ENCODE results near the gene TMEM63A.
"Not testable (repeated sequence)": the region's sequence is repeated elsewhere in the genome, so short reads cannot be mapped to it uniquely, and the experiment has no call there.

TMEM63A gene
- long read RNA-seq, donor 1, partial matches to known transcripts, result 0 of 1 reads
- long read RNA-seq, donor 1, other reads (novel, unspliced or antisense), result 0 of 1 reads
- long read RNA-seq, donor 2, full-length matches to known transcripts, result 1 of 1 reads
- long read RNA-seq, donor 2, partial matches to known transcripts, result 0 of 1 reads
- long read RNA-seq, donor 2, other reads (novel, unspliced or antisense), result 0 of 1 reads
- long read RNA-seq, donor 3, full-length matches to known transcripts, result 2 of 2 reads
- long read RNA-seq, donor 3, partial matches to known transcripts, result 0 of 2 reads
- long read RNA-seq, donor 3, other reads (novel, unspliced or antisense), result 0 of 2 reads
- long read RNA-seq, donor 4, partial matches to known transcripts, result 5 of 9 reads
- long read RNA-seq, donor 4, other reads (novel, unspliced or antisense), result 0 of 9 reads
- long read RNA-seq, donor 5, result 0 reads
- long read RNA-seq, donor 6, result 0 reads
- long read RNA-seq, donor 7, full-length matches to known transcripts, result 2 of 9 reads
- long read RNA-seq, donor 7, partial matches to known transcripts, result 7 of 9 reads
- long read RNA-seq, donor 7, other reads (novel, unspliced or antisense), result 0 of 9 reads
- long read RNA-seq, donor 8, full-length matches to known transcripts, result 1 of 1 reads
- long read RNA-seq, donor 8, partial matches to known transcripts, result 0 of 1 reads
- long read RNA-seq, donor 8, other reads (novel, unspliced or antisense), result 0 of 1 reads

- peak; percentile 92 for DNase-seq
Observed at GRCh38 chr1:225881959-225882693, at the start of gene TMEM63A. TSS of gene TMEM63A (minus strand) at chr1:225882380. CDS start at chr1:225877580, 4,800 bp downstream.

- DNase-seq, result no peak
Observed at GRCh38 chr1:225931270-225932136, 49.3 kb upstream of the TMEM63A start.

- no peak for DNase-seq
Observed at GRCh38 chr1:225930566-225930965, 48.4 kb upstream of the TMEM63A start.

- DNase-seq, result not testable (repeated sequence)
Observed at GRCh38 chr1:225929462-225929861, 47.3 kb upstream of the TMEM63A start.

GRCh38 chr1:225928186-225929175, 46.3 kb upstream of the TMEM63A start:
- no peak for DNase-seq

GRCh38 chr1:225926551-225927113, 44.5 kb upstream of the TMEM63A start:
- DNase-seq, result no peak

GRCh38 chr1:225923692-225924555, 41.7 kb upstream of the TMEM63A start, which contains the start of gene PYCR2:
TSS of gene PYCR2 (minus strand) at chr1:225924250. CDS start at chr1:225924110, 140 bp downstream.
- peak; percentile 98 for DNase-seq

GRCh38 chr1:225923381-225923691, 41.2 kb upstream of the TMEM63A start:
- DNase-seq, result no peak

GRCh38 chr1:225921734-225922709, 39.8 kb upstream of the TMEM63A start:
- DNase-seq, result no peak

- DNase-seq, result no peak
Observed at GRCh38 chr1:225919906-225920305, 37.7 kb upstream of the TMEM63A start.

- no peak for DNase-seq
Observed at GRCh38 chr1:225918280-225918679, 36.1 kb upstream of the TMEM63A start.

- DNase-seq, result no peak
Observed at GRCh38 chr1:225917536-225917935, 35.4 kb upstream of the TMEM63A start.

- no peak for DNase-seq
Observed at GRCh38 chr1:225917101-225917500, 34.9 kb upstream of the TMEM63A start.

GRCh38 chr1:225915538-225915991, 33.4 kb upstream of the TMEM63A start:
- DNase-seq, result no peak

- DNase-seq, result no peak
Observed at GRCh38 chr1:225914947-225915346, 32.8 kb upstream of the TMEM63A start.

- no peak for DNase-seq
Observed at GRCh38 chr1:225914391-225914790, 32.2 kb upstream of the TMEM63A start.

GRCh38 chr1:225911191-225912130, 29.3 kb upstream of the TMEM63A start:
- DNase-seq, result peak; percentile 89
